Tibial nerve (tissue), 4 donors: ENCODE data around the gene EML6.

Experiments
- CTCF ChIP-seq, 5 experiments: fragments of 200-600 bp in 3 of 5; fragments of 450-650 bp in 2 of 5; sonication (generic) in 3 of 5; IDR thresholded peaks; one replicate each; pipeline ENCODE4 v1.5.1; 2016 to 2019; ENCODE audit warnings: antibody characterized with exemption in 5 of 5, mild to moderate bottlenecking in 3 of 5, moderate library complexity in 2 of 5
- EP300 ChIP-seq, 2 donors: sonication (generic); formaldehyde crosslinking; IDR thresholded peaks; one replicate each; pipeline ENCODE4 v1.6.1; 2017; ENCODE audit warnings: antibody characterized with exemption in 2 of 2, mild to moderate bottlenecking in 1 of 2
- POLR2A ChIP-seq, 2 donors: fragments of 450-650 bp; IDR thresholded peaks; one replicate each; pipeline ENCODE4 v1.6.1; 2017; ENCODE audit warnings: antibody characterized with exemption in 2 of 2, mild to moderate bottlenecking in 2 of 2, moderate library complexity in 2 of 2

GRCh38 chr2:55000341-55000740, 276.9 kb downstream of the EML6 start:
- TF ChIP-seq CTCF (IDR thresholded peaks at IDR 0.05): no peak
- no peak for TF ChIP-seq EP300 (IDR thresholded peaks at IDR 0.05)
- no peak for TF ChIP-seq POLR2A (IDR thresholded peaks at IDR 0.05)
